ENCODE results near the gene KRTAP21-1.
"Not testable (repeated sequence)": the region's sequence is repeated elsewhere in the genome, so short reads cannot be mapped to it uniquely, and the experiment has no call there.

Gene KRTAP21-1

GRCh38 chr21:30755328-30755727 lies at the start of gene KRTAP21-1:
Gene KRTAP21-1, minus strand, starts transcription at chr21:30755428. Its CDS starts 50 bp downstream, at chr21:30755378.
- DNase-seq: not testable (repeated sequence)

GRCh38 chr21:30800605-30801004 lies 45.4 kb upstream of the KRTAP21-1 start:
- no peak for DNase-seq

DNA sequence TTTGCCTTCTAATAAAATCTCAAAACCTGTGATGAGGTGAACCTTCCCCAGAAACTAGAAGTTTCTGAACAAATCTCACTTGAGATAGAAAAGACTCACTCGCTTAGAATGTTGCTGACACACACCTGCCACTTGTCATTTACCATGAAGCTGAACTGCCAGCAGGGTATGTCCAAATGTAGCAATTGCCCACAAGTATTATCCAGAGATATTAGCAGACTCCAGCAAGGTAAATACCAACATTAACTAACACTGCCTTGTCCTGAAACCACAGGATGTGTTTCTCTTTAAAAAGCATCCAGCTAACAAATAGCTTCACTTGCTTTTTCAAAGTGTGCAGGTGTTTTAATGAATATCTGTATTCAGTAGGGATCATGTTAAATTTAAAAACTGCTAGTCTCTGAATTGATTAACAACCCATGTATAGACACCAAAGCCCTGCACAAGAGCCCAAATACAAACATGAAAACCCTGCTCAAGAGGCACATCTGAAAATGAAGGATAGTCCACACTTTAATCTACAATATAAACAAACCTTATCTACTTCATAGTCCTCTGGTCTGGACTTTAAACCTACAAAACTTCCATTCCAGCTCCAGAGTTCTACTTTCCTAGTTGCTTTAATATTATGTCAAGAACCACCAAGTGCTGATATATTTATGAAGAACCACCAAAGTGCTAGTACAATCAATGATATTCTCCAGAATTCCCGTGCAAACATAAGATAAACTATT lies 38.5 kb upstream of the KRTAP21-1 start:
- no peak for DNase-seq

- DNase-seq: no peak
These were observed 24.0 kb upstream of the KRTAP21-1 start for GRCh38 chr21:30779249-30779648.

GRCh38 chr21:30769724-30770431 lies 14.7 kb upstream of the KRTAP21-1 start:
- DNase-seq: no peak

DNA sequence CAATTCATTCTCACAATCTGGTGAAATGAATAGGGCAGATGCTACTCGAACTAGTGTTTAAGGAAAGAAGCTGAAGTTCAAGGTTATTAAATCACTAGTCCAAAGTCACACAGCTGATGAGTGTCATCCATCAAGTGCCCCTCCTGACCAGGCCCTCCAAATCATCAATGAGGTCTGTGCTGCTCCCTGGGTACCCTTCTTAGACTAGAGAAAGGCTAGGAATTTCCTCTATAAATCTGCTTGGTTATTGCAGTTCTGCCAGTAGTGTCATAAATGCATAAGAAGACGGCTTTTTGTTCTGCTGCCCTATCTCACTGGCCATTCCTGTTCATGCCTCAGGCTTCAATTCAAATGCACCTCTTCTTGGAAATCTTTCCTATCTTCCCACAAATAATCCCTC lies 5.5 kb upstream of the KRTAP21-1 start:
- no peak for DNase-seq

GRCh38 chr21:30758306-30758705 lies 3.1 kb upstream of the KRTAP21-1 start:
- no peak for DNase-seq

- DNase-seq: no peak
These were observed 8.1 kb downstream of the KRTAP21-1 start, which contains the start of gene KRTAP21-2 for GRCh38 chr21:30747159-30747558. Gene KRTAP21-2, minus strand, starts transcription at chr21:30747259. Its CDS starts 57 bp downstream, at chr21:30747202.

GRCh38 chr21:30740462-30740861 lies 14.8 kb downstream of the KRTAP21-1 start:
- DNase-seq: no peak

GRCh38 chr21:30733026-30733425 lies 22.2 kb downstream of the KRTAP21-1 start:
- DNase-seq: no peak

GRCh38 chr21:30726726-30727125 lies 28.5 kb downstream of the KRTAP21-1 start:
- no peak for DNase-seq

DNA sequence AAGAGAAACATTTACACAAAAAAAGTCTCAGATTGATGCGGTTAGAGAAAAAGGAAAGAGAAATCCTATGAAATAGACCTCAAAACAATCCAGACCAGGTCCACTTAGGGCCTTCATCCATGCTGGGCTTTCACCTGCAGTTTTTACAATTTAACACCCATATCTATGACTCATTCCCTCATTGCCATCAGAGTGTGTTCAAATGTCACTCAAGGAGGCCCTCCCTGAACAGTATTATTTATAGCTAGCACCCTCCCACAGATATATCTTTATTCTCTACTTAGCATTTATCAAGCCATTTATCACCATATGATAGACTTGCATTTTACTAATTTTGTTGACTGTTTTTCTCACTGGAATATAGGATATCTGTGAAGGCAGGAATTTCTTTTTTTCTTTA lies 35.8 kb downstream of the KRTAP21-1 start:
- no peak for DNase-seq

GRCh38 chr21:30718239-30718909 lies 36.9 kb downstream of the KRTAP21-1 start, which contains the start of gene KRTAP21-3:
Gene KRTAP21-3, minus strand, starts transcription at chr21:30718777. Its CDS starts 18 bp downstream, at chr21:30718759.
- no peak for DNase-seq

GRCh38 chr21:30717105-30717504 lies 38.1 kb downstream of the KRTAP21-1 start:
- no peak for DNase-seq

- DNase-seq: no peak
These were observed 40.3 kb downstream of the KRTAP21-1 start for GRCh38 chr21:30714946-30715345.

- DNase-seq: no peak
These were observed 40.8 kb downstream of the KRTAP21-1 start for GRCh38 chr21:30714456-30714855.

GRCh38 chr21:30713766-30714165 lies 41.5 kb downstream of the KRTAP21-1 start:
- DNase-seq: no peak

- no peak for DNase-seq
These were observed 44.7 kb downstream of the KRTAP21-1 start for GRCh38 chr21:30710499-30710898.

DNA sequence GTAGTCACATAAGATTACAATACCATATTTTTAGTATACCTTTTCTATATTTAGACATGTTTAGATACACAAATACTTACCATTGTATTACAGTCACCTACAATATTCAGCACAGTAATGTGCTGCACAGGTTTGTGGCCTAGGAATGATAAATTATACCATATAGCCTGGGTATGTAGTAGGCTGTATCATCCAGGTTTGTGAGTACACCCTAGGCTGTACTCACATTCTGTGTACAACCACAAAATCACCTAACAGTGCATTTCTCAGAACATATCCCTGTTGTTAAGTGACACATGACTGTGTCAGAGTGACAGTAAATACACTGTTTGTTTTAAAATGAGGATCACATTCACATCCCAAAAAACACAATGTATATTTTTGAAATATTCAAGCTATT lies 47.8 kb downstream of the KRTAP21-1 start:
- DNase-seq: no peak

Data from stimulated activated naive CD4-positive, alpha-beta T cell (primary cell).